HFF-Myc (cell line): ENCODE measurements around the gene PHF21A.

Experiments
- DNase-seq: peaks from one replicate; pipeline ENCODE4 v3.0.0-alpha.2; 2011; ENCODE audit warnings: low read depth; ENCODE audit errors: extremely low read depth
- H3K4me3 ChIP-seq: replicated peaks from 2 replicates; pipeline ENCODE4 v1.5.1; 2011; ENCODE audit warnings: low read depth, mild to moderate bottlenecking, control low read depth, low read length
- TF ChIP-seq, protein P1 (sequence below): IDR thresholded peaks from 2 replicates; pipeline ENCODE4 v1.5.1; 2012; ENCODE audit warnings: mild to moderate bottlenecking, low read depth, low read length, control low read depth; ENCODE audit errors: missing control alignments

The PHF21A gene

DNA sequence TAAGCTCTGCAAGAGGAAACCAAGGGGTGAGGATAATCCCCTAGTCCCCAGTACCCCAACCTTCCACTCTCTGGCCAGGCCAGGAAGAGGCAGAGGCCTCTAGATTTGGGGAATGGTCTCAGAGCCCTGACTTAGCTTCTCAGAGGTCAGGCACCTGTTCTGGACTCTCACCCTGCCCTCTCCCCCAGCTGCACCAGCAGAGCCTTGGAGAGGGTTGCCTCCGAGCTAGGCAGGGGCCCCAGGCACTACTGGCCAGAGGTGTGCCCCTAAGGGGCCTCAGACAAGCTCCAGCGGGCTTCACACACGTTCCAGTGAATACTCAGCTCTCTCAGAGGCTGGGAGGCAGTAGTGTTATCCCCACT, 222.2 kb downstream of the PHF21A start:
- no peak for DNase-seq
- peak overlapping the region; percentile 59 for H3K4me3 ChIP-seq
- TF ChIP-seq, protein P1, sequence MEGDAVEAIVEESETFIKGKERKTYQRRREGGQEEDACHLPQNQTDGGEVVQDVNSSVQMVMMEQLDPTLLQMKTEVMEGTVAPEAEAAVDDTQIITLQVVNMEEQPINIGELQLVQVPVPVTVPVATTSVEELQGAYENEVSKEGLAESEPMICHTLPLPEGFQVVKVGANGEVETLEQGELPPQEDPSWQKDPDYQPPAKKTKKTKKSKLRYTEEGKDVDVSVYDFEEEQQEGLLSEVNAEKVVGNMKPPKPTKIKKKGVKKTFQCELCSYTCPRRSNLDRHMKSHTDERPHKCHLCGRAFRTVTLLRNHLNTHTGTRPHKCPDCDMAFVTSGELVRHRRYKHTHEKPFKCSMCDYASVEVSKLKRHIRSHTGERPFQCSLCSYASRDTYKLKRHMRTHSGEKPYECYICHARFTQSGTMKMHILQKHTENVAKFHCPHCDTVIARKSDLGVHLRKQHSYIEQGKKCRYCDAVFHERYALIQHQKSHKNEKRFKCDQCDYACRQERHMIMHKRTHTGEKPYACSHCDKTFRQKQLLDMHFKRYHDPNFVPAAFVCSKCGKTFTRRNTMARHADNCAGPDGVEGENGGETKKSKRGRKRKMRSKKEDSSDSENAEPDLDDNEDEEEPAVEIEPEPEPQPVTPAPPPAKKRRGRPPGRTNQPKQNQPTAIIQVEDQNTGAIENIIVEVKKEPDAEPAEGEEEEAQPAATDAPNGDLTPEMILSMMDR: no peak

DNA sequence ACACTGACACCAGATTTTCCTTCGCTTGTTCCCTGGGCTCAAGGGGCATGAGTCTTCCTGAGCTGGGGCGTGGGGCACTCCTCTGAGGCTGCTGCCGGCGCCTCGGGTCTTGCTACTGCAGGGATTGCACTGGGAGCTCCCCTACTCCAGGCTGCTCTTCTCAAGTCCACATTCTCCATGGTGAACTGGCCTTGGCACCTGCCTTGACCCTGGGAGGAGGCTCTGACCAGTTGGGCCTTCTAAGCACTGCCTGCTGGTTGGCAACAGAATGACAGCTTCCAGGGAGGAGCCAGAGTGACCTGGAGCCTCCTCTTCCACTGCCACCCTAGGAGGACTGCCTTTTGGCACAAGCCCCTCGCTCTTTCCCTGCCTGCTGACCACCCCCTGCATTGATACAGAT, 223.7 kb downstream of the PHF21A start:
- TF ChIP-seq, protein P1: no peak
- no peak overlapping the region for H3K4me3 ChIP-seq
- DNase-seq: no peak

DNA sequence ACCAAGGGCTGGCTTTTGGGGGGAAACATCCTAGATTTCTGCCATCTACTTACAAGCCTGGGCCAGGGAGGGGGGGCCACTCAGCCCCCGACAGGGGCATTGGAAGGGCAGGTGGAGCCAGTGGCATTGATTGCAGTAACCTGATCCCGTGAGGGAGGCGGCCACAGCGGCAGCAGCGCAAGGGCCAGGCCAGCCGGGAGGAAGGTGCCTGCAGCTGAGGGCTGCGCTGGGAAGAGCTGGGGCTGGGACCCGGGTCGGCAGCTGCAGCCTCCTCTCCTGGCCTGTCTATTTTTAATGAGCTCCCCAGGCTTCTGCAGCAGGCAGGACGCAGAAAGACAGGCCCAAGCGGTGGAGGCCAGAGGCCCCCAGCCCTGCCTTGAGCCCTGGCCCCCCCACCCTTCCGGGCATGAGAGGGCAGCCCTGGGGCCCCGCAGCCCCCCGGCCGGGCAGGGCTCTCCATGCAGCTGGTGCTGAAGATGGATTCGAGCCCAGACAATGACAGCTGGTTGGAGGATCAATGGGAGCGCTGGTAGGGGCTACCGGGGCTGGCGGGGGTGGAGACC, 224.8 kb downstream of the PHF21A start:
- DNase-seq: no peak
- TF ChIP-seq, protein P1: no peak
- no peak overlapping the region for H3K4me3 ChIP-seq

DNA sequence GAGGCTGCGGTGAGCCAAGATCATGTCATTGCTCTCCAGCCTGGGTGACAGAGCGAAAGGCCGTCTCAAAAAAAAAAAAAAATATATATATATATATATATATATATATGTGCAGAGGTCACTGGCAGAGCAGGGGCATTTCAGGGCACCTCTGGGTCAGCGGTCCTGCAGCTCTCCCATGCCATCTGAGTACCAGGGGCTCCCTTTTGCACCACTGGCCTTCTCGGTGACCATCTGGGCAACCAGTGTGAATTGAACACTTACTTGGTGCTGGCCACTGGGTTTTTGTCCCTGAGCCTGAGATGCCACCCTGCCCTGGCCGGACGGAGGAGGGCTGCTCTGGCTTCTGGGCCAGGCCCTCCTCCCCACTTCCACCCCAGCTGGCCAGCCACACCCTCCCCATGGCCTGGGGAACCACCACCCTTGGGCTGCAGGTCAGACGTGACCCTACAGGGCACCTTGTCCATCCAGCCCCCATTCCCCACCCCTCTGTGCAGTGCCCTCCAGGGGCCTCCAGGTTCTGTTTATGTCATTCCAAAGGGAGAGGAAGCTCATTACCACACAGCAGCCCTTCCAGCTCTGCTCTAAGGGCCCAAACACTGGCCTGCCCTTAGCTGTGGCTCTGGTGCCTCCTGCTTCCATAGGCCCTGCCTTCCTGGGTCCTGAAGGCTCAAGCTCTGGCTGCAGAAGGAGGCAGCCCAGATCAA, 225.5 kb downstream of the PHF21A start:
- no peak overlapping the region for H3K4me3 ChIP-seq
- TF ChIP-seq, protein P1: no peak
- DNase-seq: no peak

DNA sequence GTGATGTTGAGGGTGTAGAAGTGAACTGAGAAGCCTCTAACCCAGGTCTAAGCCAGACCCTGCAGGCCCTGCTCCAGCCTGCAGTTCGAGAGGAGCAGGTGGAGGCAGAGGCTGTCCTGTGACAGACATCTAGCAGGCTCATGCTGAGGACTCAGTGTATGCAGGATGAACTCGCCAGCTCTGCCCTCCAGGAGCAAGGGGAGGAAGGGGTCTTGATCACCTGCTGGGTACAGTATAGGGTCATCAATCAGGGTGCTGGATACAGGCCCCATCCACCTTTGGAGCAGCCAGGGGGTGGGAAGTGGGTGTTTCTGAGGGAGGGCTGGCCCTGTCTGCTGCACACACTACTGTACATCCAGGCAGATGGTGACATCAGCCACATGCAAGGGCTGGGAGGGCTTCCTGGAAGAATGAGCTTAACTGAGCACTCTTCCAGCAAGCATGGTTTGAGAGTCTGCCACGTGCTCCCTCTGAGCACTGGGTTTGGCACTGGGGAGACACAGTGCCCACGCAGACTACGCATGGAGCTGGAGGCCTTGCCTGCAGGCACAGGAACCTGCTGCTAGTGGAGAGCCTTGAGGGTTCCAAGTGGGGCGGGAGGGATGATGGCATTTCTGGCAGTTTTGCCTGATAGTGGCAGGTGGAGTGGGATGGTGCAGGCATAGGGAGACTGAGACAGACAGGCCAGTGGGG, 226.6 kb downstream of the PHF21A start:
- H3K4me3 ChIP-seq: no peak overlapping the region
- TF ChIP-seq, protein P1: no peak
- DNase-seq: no peak

DNA sequence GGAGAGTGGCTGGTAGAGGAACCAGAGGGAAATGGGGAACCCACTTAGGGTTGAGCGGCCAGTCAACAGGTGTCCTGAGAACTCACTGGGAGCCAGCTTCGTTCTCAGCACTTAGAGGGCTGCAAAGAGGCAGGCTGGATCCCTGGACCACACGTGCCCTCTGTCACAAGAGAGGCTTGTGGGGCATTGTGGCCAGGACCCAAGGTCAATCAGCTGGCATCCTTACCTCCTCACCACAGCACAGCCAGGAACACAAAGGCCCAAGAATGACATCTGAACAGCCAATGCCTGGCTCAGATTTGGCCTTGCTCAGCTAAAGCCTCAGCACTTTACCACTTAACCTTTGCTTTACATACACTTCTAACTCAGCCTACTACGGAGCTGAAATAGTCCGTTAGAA, 228.4 kb downstream of the PHF21A start:
- TF ChIP-seq, protein P1: no peak
- no peak overlapping the region for H3K4me3 ChIP-seq
- no peak for DNase-seq
